H1 (cell line): Measurements from ENCODE around the gene COPZ2. TPM values are rescaled to one million over a fixed set of nuclear protein-coding genes. Genes with fewer than 3 reads are reported as not detected.

Experiments
- ASH2L ChIP-seq: fragments of 200-600, 300-600 bp; sonication (generic); IDR thresholded peaks from one replicate; pipeline ENCODE4 v1.7.1; 2017; ENCODE audit warnings: low read length
- BACH1 ChIP-seq: IDR thresholded peaks from 2 replicates; pipeline ENCODE4 v1.6.1; 2012; ENCODE audit warnings: low read length, improper control_type of control experiment
- BRCA1 ChIP-seq: IDR thresholded peaks from 2 replicates; pipeline ENCODE4 v1.6.1; 2012; ENCODE audit warnings: low read depth, low read length, improper control_type of control experiment
- CHD7 ChIP-seq: fragments of 300-600 bp; sonication (generic); IDR thresholded peaks from 2 replicates; pipeline ENCODE4 v1.7.1; 2012; ENCODE audit warnings: low read length, moderate library complexity, mild to moderate bottlenecking, inconsistent platforms; ENCODE audit not compliant: insufficient replicate concordance
- CREB1 ChIP-seq: IDR thresholded peaks from 2 replicates; pipeline ENCODE4 v1.6.1; 2012; ENCODE audit warnings: inconsistent platforms
- GABPA ChIP-seq: IDR thresholded peaks from 2 replicates; pipeline ENCODE4 v1.6.1; 2011; ENCODE audit warnings: mild to moderate bottlenecking, low read length, moderate library complexity, borderline replicate concordance; ENCODE audit not compliant: insufficient read depth
- KDM4A ChIP-seq: IDR thresholded peaks from one replicate; pipeline ENCODE4 v1.7.1; 2012; ENCODE audit warnings: low read depth, mild to moderate bottlenecking, moderate library complexity, low read length, inconsistent platforms; ENCODE audit not compliant: severe bottlenecking
- SAP30 ChIP-seq: fragments of 300-600 bp; sonication (generic); IDR thresholded peaks from 2 replicates; pipeline ENCODE4 v1.7.1; 2012; ENCODE audit warnings: low read length, moderate library complexity, mild to moderate bottlenecking, inconsistent platforms; ENCODE audit not compliant: insufficient read depth, insufficient replicate concordance
- polyA plus RNA-seq, 7 experiments: library from polyadenylated mRNA; depleted of rRNA in 3 of 7; stranded (reverse) in 5 of 7; unstranded in 2 of 7; fragments of >200 nt in 5 of 7; fragments of 200-250 nt in 2 of 7; gene quantifications; 1 replicate in 5 of 7; 2 replicates in 1 of 7; 4 replicates in 1 of 7; pipeline versions ENCODE4 v1.2.1 to v1.2.3, GENCODE V29; 2011 to 2013; ENCODE audit warnings: missing spikeins in 2 of 7, mixed read lengths in 2 of 7
- total RNA-seq: library from RNA; stranded (reverse); fragmentation: NEBNext Ultra II Directional; extraction: Animal tissue kit (Norgen Biotek cat#: 25700); gene quantifications from 2 replicates; pipeline ENCODE4 v1.2.1, GENCODE V29; 2021
- TF ChIP-seq, protein P1 (sequence below): IDR thresholded peaks from 2 replicates; pipeline ENCODE4 v1.6.1; 2012; ENCODE audit warnings: low read length, inconsistent platforms

Gene COPZ2
- total and polyA plus RNA-seq, 2 of the 8 experiments (the other 6 are each of a cell fraction or from before 2014, with no cell fraction given), result 0.24 TPM; not detected in 1

- TF ChIP-seq CHD7 (no peak), GABPA (no peak), KDM4A (peak; percentile 80), ASH2L (peak; percentile 59), BACH1 (no peak), SAP30 (peak; percentile 52), BRCA1 (no peak), CREB1 (peak; percentile 44; the same call in 1 of the 2 replicates)
- TF ChIP-seq, protein P1, sequence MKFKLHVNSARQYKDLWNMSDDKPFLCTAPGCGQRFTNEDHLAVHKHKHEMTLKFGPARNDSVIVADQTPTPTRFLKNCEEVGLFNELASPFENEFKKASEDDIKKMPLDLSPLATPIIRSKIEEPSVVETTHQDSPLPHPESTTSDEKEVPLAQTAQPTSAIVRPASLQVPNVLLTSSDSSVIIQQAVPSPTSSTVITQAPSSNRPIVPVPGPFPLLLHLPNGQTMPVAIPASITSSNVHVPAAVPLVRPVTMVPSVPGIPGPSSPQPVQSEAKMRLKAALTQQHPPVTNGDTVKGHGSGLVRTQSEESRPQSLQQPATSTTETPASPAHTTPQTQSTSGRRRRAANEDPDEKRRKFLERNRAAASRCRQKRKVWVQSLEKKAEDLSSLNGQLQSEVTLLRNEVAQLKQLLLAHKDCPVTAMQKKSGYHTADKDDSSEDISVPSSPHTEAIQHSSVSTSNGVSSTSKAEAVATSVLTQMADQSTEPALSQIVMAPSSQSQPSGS, result no peak
These were observed 9.6 kb upstream of the COPZ2 start (continued) for GRCh38 chr17:48047113-48047740.
